Measurements from ENCODE around the gene SOX18.

SOX18 gene

DNA sequence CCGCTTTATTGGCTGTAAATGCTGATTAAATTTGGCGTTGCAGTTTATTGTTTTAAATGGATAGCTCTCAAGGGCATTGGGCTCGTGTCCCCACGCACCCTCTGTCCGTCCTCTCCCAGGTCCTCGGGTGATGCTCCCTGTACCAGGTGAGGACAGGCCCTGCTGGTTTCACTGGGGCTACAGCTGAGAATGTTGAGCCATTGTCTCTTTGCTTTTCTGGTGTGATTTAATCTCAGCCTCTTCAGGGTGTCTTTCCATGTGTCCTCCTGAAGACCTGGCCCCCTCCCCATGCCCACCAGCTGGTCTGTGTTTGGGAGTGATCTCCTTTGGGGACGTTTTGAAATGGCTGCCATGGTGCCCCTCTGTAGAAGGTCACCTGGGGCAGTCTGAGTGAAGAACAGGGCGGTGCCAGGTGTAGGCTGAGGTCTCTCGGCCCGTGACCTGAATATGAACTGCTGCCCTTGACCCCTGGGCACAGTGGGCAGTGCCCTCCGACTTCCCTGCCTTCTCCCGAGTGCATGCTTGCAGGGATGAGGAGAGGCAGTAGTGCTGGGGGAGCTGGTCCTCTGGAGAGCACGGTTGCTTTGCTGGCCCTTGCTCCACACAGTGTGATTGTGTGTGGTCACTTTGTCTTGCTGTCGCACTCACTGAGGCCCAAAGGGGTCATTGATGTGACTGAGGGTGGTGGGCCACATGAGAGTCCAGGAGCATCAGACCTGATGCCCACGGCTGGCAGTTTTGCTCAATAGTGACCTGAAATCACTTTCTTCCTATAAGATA, 25.9 kb downstream of the SOX18 start:
- Histone ChIP-seq H3K4me2 (ENCODE audit: low read depth, low read length, poor library complexity, severe bottlenecking) (no peak overlapping the region), H2AFZ (ENCODE audit: low read length) (no peak overlapping the region), H3K4me3 (ENCODE audit: low read length, poor library complexity, severe bottlenecking) (no peak overlapping the region), H3K27me3 (ENCODE audit: insufficient read depth, low read length, poor library complexity, severe bottlenecking) (no peaks in the 10 kb centered on the region), H3F3A (ENCODE audit: low read depth) (no peaks in the 10 kb centered on the region), H3K4me1 (ENCODE audit: insufficient read depth, low read length, poor library complexity, severe bottlenecking) (no peaks in the 10 kb centered on the region), H3K36me3 (ENCODE audit: insufficient read depth, low read length) (peaks cover 86% of the 10 kb centered on the region; the same call in 1 of the 2 replicates), H3K9me2 (replicated peaks; ENCODE audit: low read depth, low read length) (no peaks in the 10 kb centered on the region), H3K9me3 (ENCODE audit: insufficient read depth, low read depth, low read length) (no peaks in the 10 kb centered on the region), H4K20me1 (ENCODE audit: insufficient read depth, low read length, poor library complexity, severe bottlenecking) (no peaks in the 10 kb centered on the region), H3K9ac (ENCODE audit: low read depth, low read length, poor library complexity, severe bottlenecking) (no peak overlapping the region), H3K79me2 (ENCODE audit: insufficient read depth, low read length) (no peaks in the 10 kb centered on the region)
- TF ChIP-seq CTCF (conservative IDR thresholded peaks at IDR 0.05; ENCODE audit: low read length) (no peak), EZH2phosphoT487 (IDR thresholded peaks at IDR 0.05; ENCODE audit: borderline replicate concordance) (no peak)

DNA sequence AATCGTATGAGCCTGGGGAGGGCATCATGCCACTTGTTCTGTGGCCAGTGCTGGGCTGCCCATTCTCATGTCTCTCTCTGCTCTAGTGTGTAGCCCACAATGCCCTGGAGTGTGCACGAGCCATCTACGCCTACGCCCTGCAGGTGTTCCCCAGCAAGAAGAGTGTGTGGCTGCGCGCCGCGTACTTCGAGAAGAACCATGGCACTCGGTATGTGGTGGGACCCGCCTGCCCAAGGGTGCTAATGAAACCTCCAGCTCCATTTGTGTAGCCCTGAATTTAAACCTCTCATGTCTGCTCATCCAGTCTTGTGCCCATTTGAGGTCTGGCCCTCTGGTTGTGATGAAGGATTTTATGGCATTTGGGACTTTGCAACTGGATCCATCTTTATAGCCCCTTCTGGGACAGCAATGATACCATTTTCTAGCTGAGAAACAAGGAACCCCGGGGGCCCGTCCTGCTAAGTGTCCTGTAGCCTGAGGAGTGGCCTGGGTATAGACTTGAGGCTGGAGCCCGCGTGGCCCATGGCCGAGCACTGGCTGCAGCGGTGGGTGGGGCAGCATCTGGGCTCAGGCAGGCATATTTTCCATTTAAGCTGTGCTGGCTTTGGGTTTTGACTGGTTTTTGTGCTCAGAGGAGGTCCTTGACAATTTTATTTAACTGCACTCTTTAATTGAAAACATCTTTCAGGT, 26.6 kb downstream of the SOX18 start:
- no peaks in the 10 kb centered on the region for H3K9me2 ChIP-seq (replicated peaks; ENCODE audit: low read depth, low read length)
- TF ChIP-seq CTCF (conservative IDR thresholded peaks at IDR 0.05; ENCODE audit: low read length) (no peak), EZH2phosphoT487 (IDR thresholded peaks at IDR 0.05; ENCODE audit: borderline replicate concordance) (no peak)
- H3K4me2 ChIP-seq (ENCODE audit: low read depth, low read length, poor library complexity, severe bottlenecking) = no peak overlapping the region
- H3K36me3 ChIP-seq (ENCODE audit: insufficient read depth, low read length) = peaks cover 88% of the 10 kb centered on the region; the same call in 1 of the 2 replicates
- H3K79me2 ChIP-seq (ENCODE audit: insufficient read depth, low read length) = no peaks in the 10 kb centered on the region
- H3K4me1 ChIP-seq (ENCODE audit: insufficient read depth, low read length, poor library complexity, severe bottlenecking) = no peaks in the 10 kb centered on the region
- no peak overlapping the region for H2AFZ ChIP-seq (ENCODE audit: low read length)
- H3K4me3 ChIP-seq (ENCODE audit: low read length, poor library complexity, severe bottlenecking) = no peak overlapping the region
- no peaks in the 10 kb centered on the region for H3K9me3 ChIP-seq (ENCODE audit: insufficient read depth, low read depth, low read length)
- no peaks in the 10 kb centered on the region for H3K27me3 ChIP-seq (ENCODE audit: insufficient read depth, low read length, poor library complexity, severe bottlenecking)
- no peaks in the 10 kb centered on the region for H4K20me1 ChIP-seq (ENCODE audit: insufficient read depth, low read length, poor library complexity, severe bottlenecking)
- no peak overlapping the region for H3K9ac ChIP-seq (ENCODE audit: low read depth, low read length, poor library complexity, severe bottlenecking)
- H3F3A ChIP-seq (ENCODE audit: low read depth) = no peaks in the 10 kb centered on the region

- Histone ChIP-seq H3K4me1 (ENCODE audit: insufficient read depth, low read length, poor library complexity, severe bottlenecking) (no peaks in the 10 kb centered on the region), H4K20me1 (ENCODE audit: insufficient read depth, low read length, poor library complexity, severe bottlenecking) (no peaks in the 10 kb centered on the region), H3K79me2 (ENCODE audit: insufficient read depth, low read length) (no peaks in the 10 kb centered on the region), H3K4me3 (ENCODE audit: low read length, poor library complexity, severe bottlenecking) (no peak overlapping the region), H3K9me2 (replicated peaks; ENCODE audit: low read depth, low read length) (no peaks in the 10 kb centered on the region), H3F3A (ENCODE audit: low read depth) (no peaks in the 10 kb centered on the region), H2AFZ (ENCODE audit: low read length) (no peak overlapping the region), H3K27me3 (ENCODE audit: insufficient read depth, low read length, poor library complexity, severe bottlenecking) (no peaks in the 10 kb centered on the region), H3K4me2 (ENCODE audit: low read depth, low read length, poor library complexity, severe bottlenecking) (no peak overlapping the region), H3K9ac (ENCODE audit: low read depth, low read length, poor library complexity, severe bottlenecking) (no peak overlapping the region), H3K36me3 (ENCODE audit: insufficient read depth, low read length) (peaks cover 81% of the 10 kb centered on the region; the same call in 1 of the 2 replicates), H3K9me3 (ENCODE audit: insufficient read depth, low read depth, low read length) (no peaks in the 10 kb centered on the region)
- TF ChIP-seq EZH2phosphoT487 (IDR thresholded peaks at IDR 0.05; ENCODE audit: borderline replicate concordance) = no peak
- TF ChIP-seq CTCF (conservative IDR thresholded peaks at IDR 0.05; ENCODE audit: low read length) = no peak
These were observed 28.1 kb downstream of the SOX18 start for GRCh38 chr20:64021124-64021975.
